HEK293T (cell line): ENCODE measurements around the gene MICAL1.

ENCODE experiments used
- ARNT ChIP-seq: fragments of 450-650 bp; IDR thresholded peaks from 2 replicates; pipeline ENCODE4 v1.6.1; 2017; ENCODE audit warnings: mild to moderate bottlenecking
- BHLHE40 ChIP-seq: fragments of 450-650 bp; IDR thresholded peaks from 2 replicates; pipeline ENCODE4 v1.6.1; 2016; ENCODE audit warnings: mild to moderate bottlenecking, moderate library complexity, borderline replicate concordance
- CTBP1 ChIP-seq: fragments of 450-650 bp; IDR thresholded peaks from 2 replicates; pipeline ENCODE4 v1.6.1; 2016; ENCODE audit warnings: borderline replicate concordance
- ELF4 ChIP-seq: fragments of 450-650 bp; IDR thresholded peaks from 2 replicates; pipeline ENCODE4 v1.6.1; 2017; ENCODE audit warnings: antibody characterized with exemption
- FOXA1 ChIP-seq: fragments of 450-650 bp; IDR thresholded peaks from 2 replicates; pipeline ENCODE4 v1.6.1; 2016; ENCODE audit warnings: mild to moderate bottlenecking
- FOXK2 ChIP-seq: fragments of 450-650 bp; IDR thresholded peaks from 2 replicates; pipeline ENCODE4 v1.6.1; 2016; ENCODE audit warnings: mild to moderate bottlenecking
- FOXM1 ChIP-seq: fragments of 450-650 bp; IDR thresholded peaks from 2 replicates; pipeline ENCODE4 v1.6.1; 2017; ENCODE audit warnings: mild to moderate bottlenecking, borderline replicate concordance
- HDGF ChIP-seq: fragments of 450-650 bp; IDR thresholded peaks from 2 replicates; pipeline ENCODE4 v1.6.1; 2017; ENCODE audit warnings: antibody characterized with exemption, borderline replicate concordance
- LEF1 ChIP-seq: fragments of 450-650 bp; IDR thresholded peaks from 2 replicates; pipeline ENCODE4 v1.6.1; 2017; ENCODE audit warnings: mild to moderate bottlenecking, borderline replicate concordance
- NFRKB ChIP-seq: fragments of 450-650 bp; IDR thresholded peaks from 2 replicates; pipeline ENCODE4 v1.6.1; 2016; ENCODE audit warnings: mild to moderate bottlenecking, moderate library complexity
- SP1 ChIP-seq: fragments of 450-650 bp; IDR thresholded peaks from 2 replicates; pipeline ENCODE4 v1.6.1; 2017
- SUZ12 ChIP-seq: fragments of 450-650 bp; IDR thresholded peaks from 2 replicates; pipeline ENCODE4 v1.6.1; 2016; ENCODE audit warnings: mild to moderate bottlenecking
- TARDBP ChIP-seq: fragments of 450-650 bp; IDR thresholded peaks from 2 replicates; pipeline ENCODE4 v1.6.1; 2016
- ZNF384 ChIP-seq: fragments of 450-650 bp; IDR thresholded peaks from 2 replicates; pipeline ENCODE4 v1.6.1; 2016

GRCh38 chr6:109396046-109396718 is 59.4 kb downstream of the MICAL1 start:
- no peak for TF ChIP-seq CTBP1
- TF ChIP-seq FOXM1 = no peak
- TF ChIP-seq ARNT = no peak
- no peak for TF ChIP-seq SP1
- no peak for TF ChIP-seq HDGF
- no peak for TF ChIP-seq BHLHE40
- no peak for TF ChIP-seq LEF1
- no peak for TF ChIP-seq FOXA1
- TF ChIP-seq ELF4 = no peak
- TF ChIP-seq SUZ12 = no peak
- no peak for TF ChIP-seq FOXK2
- no peak for TF ChIP-seq ZNF384
- TF ChIP-seq TARDBP = no peak
- no peak for TF ChIP-seq NFRKB
